Uterus (tissue), 2 donors: ENCODE data around the gene TEC.

Experiments
- POLR2A ChIP-seq, 2 donors: fragments of 450-650 bp; IDR thresholded peaks; one replicate each; pipeline ENCODE4 v1.6.1; 2016; ENCODE audit warnings: antibody characterized with exemption in 2 of 2, mild to moderate bottlenecking in 1 of 2, moderate library complexity in 1 of 2
- TF ChIP-seq, protein P1 (sequence below), 4 experiments: fragments of 200-600 bp in 2 of 4; fragments of 450-650 bp in 2 of 4; sonication (generic) in 2 of 4; IDR thresholded peaks; one replicate each; pipeline ENCODE4 v1.5.1; 2016 to 2019; ENCODE audit warnings: antibody characterized with exemption in 4 of 4, mild to moderate bottlenecking in 2 of 4, moderate library complexity in 1 of 4

DNA sequence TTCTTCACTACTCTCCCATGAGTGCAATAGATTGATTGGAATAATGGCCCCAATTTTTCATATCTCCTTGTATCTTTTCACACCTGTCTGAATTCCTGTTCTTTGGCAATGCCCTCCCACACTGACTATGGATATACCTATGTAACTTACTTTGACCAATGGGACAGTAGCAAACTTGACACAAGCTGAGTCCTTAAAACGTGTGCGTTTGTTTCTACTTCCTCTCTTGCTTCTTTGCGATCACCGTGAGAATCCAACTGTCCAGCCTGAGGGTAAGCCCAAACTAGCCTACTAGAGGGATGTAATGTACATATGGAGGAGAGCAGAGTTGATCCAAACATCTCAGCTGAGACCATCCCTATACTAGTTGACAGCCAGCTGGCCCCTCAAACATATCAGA lies 19.3 kb downstream of the TEC start:
- TF ChIP-seq, protein P1, sequence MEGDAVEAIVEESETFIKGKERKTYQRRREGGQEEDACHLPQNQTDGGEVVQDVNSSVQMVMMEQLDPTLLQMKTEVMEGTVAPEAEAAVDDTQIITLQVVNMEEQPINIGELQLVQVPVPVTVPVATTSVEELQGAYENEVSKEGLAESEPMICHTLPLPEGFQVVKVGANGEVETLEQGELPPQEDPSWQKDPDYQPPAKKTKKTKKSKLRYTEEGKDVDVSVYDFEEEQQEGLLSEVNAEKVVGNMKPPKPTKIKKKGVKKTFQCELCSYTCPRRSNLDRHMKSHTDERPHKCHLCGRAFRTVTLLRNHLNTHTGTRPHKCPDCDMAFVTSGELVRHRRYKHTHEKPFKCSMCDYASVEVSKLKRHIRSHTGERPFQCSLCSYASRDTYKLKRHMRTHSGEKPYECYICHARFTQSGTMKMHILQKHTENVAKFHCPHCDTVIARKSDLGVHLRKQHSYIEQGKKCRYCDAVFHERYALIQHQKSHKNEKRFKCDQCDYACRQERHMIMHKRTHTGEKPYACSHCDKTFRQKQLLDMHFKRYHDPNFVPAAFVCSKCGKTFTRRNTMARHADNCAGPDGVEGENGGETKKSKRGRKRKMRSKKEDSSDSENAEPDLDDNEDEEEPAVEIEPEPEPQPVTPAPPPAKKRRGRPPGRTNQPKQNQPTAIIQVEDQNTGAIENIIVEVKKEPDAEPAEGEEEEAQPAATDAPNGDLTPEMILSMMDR (IDR thresholded peaks at IDR 0.05): no peak
- no peak for TF ChIP-seq POLR2A (IDR thresholded peaks at IDR 0.05)
